Measurements from ENCODE around the gene SHC3. TPM values are rescaled to one million over a fixed set of nuclear protein-coding genes. Genes with fewer than 3 reads are reported as not detected.
A peak's percentile ranks its signal among the peaks of the same experiment; 100 is the strongest.

SHC3 gene
- total RNA-seq, 4 donors from 2014 or later: 2.2 to 4.0 (median 3.1) TPM

- H3K36me3 ChIP-seq: no peaks in the 10 kb centered on the region
- no peaks in the 10 kb centered on the region for H3K9me3 ChIP-seq
- H3K4me3 ChIP-seq: no peak overlapping the region
- peak; percentile 74 for DNase-seq (ENCODE audit: extremely low spot score)
- WGBS: 78% methylated on average over 3 of the region's 3 CpGs
- H3K27ac ChIP-seq (replicated peaks in 1 of 4): no peak overlapping the region
- no peak for TF ChIP-seq POLR2A (IDR thresholded peaks at IDR 0.05; ENCODE audit: low read depth)
- TF ChIP-seq EP300 (IDR thresholded peaks at IDR 0.05): no peak
- TF ChIP-seq POLR2AphosphoS5 (IDR thresholded peaks at IDR 0.05): no peak
- no peak for TF ChIP-seq CTCF (IDR thresholded peaks at IDR 0.05)
- peaks cover 0 to 27% (median 7%) of the 10 kb centered on the region in 4 donors for H3K27me3 ChIP-seq
- peaks cover 16 to 30% (median 27%) of the 10 kb centered on the region in 4 donors for H3K4me1 ChIP-seq
- intact Hi-C loops (cut with DNase I): loop anchor here (10.0 kb wide), 1 partner anchor 92 kb away; no protein-coding TSS in a partner anchor
Observed at GRCh38 chr9:89183146-89183545, 4.5 kb upstream of the SHC3 start.

- DNase-seq (ENCODE audit: extremely low spot score): peak; percentile 84
- H3K4me3 ChIP-seq: no peak overlapping the region
- peaks cover 0 to 35% (median 12%) of the 10 kb centered on the region in 4 donors for H3K27me3 ChIP-seq
- H3K4me1 ChIP-seq: peaks cover 22 to 38% (median 35%) of the 10 kb centered on the region in 4 donors
- H3K36me3 ChIP-seq: no peaks in the 10 kb centered on the region
- 97% methylated on average over 10 of the region's 10 CpGs for WGBS
- H3K27ac ChIP-seq (replicated peaks in 1 of 4): no peak overlapping the region
- no peaks in the 10 kb centered on the region for H3K9me3 ChIP-seq
- intact Hi-C loops (cut with DNase I): loop anchor here (10.0 kb wide), 1 partner anchor 92 kb away; no protein-coding TSS in a partner anchor
- no peak for TF ChIP-seq POLR2AphosphoS5 (IDR thresholded peaks at IDR 0.05)
- no peak for TF ChIP-seq CTCF (IDR thresholded peaks at IDR 0.05)
- TF ChIP-seq POLR2A (IDR thresholded peaks at IDR 0.05; ENCODE audit: low read depth): no peak
- TF ChIP-seq EP300 (IDR thresholded peaks at IDR 0.05): no peak
Observed at GRCh38 chr9:89182369-89182768, 3.8 kb upstream of the SHC3 start.

GRCh38 chr9:89179895-89180734 lies 1.5 kb upstream of the SHC3 start:
- Histone ChIP-seq H3K27me3 (peaks cover 0 to 50% (median 23%) of the 10 kb centered on the region in 4 donors), H3K9me3 (no peaks in the 10 kb centered on the region), H3K4me3 (peak overlapping the region; percentile 39 to 51 (median 46)), H3K36me3 (no peaks in the 10 kb centered on the region), H3K4me1 (peaks cover 25 to 48% (median 42%) of the 10 kb centered on the region in 4 donors), H3K27ac (replicated peaks in 1 of 4) (peak overlapping the region; percentile 41 to 73 (median 61))
- WGBS: 0% methylated on average over 33 of the region's 35 CpGs
- DNase-seq (ENCODE audit: extremely low spot score): peak; percentile 96
- intact Hi-C loops (cut with DNase I): loop anchor here (5.0 to 10.0 kb wide), 3 partner anchors 38 to 125 kb away; no protein-coding TSS in a partner anchor
- TF ChIP-seq POLR2AphosphoS5 (IDR thresholded peaks at IDR 0.05): peak; percentile 79 to 81
- TF ChIP-seq EP300 (IDR thresholded peaks at IDR 0.05): no peak

- WGBS: 27% methylated on average over 4 of the region's 4 CpGs
- no peaks in the 10 kb centered on the region for H3K36me3 ChIP-seq
- H3K9me3 ChIP-seq: no peaks in the 10 kb centered on the region
- DNase-seq (ENCODE audit: extremely low spot score): no peak
- peaks cover 25 to 48% (median 42%) of the 10 kb centered on the region in 4 donors for H3K4me1 ChIP-seq
- intact Hi-C loops (cut with DNase I): loop anchor here (5.0 to 10.0 kb wide), 2 partner anchors 37 to 125 kb away; no protein-coding TSS in a partner anchor
- H3K27me3 ChIP-seq: peaks cover 0 to 50% (median 23%) of the 10 kb centered on the region in 4 donors
- peak overlapping the region; percentile 39 to 51 (median 46) for H3K4me3 ChIP-seq
- H3K27ac ChIP-seq (replicated peaks in 1 of 4): peak overlapping the region; percentile 41 to 73 (median 61)
- no peak for TF ChIP-seq POLR2AphosphoS5 (IDR thresholded peaks at IDR 0.05)
- no peak for TF ChIP-seq EP300 (IDR thresholded peaks at IDR 0.05)
- TF ChIP-seq POLR2A (IDR thresholded peaks at IDR 0.05; ENCODE audit: low read depth): no peak
- TF ChIP-seq CTCF (IDR thresholded peaks at IDR 0.05): no peak
Observed at GRCh38 chr9:89179540-89179894, 899 bp upstream of the SHC3 start.
